IMR-90 (cell line): Measurements from ENCODE around the gene NTNG2. TPM values are rescaled to one million over a fixed set of nuclear protein-coding genes. Genes with fewer than 3 reads are reported as not detected.
A peak's percentile ranks its signal among the peaks of the same experiment; 100 is the strongest.

Source experiments
- ATAC-seq: fragments of 200-7000 bp; cut with Tn5 transposase; 2 replicates; pipeline ENCODE4 v1.9.1; 2020; ENCODE audit warnings: low read depth, mild to moderate bottlenecking, moderate library complexity
- BruUV-seq: library from RNA; stranded (reverse); fragments of 400-500 nt; replicated peaks from 2 replicates; lab custom pipeline; 2021; lab: Mats Ljungman, UMichigan
- CTCF ChIA-PET: fragments of 300-600 bp; formaldehyde crosslinking; extraction: SDS; loops from one replicate; lab custom pipeline; 2021; ENCODE audit warnings: antibody characterized with exemption; lab: Yijun Ruan, JAX
- POLR2A ChIA-PET: fragments of 300-600 bp; sonication (Branson Sonifier 250); formaldehyde crosslinking; loops from one replicate; lab custom pipeline; 2022; ENCODE audit warnings: antibody characterized with exemption; ENCODE audit not compliant: unreplicated experiment; lab: Charles Lee
- DNase-seq: peaks from one replicate; pipeline ENCODE4 v3.0.0; 2013
- H2AFZ ChIP-seq: replicated peaks from 2 replicates; pipeline ENCODE3; 2013; ENCODE audit warnings: low read length, mild to moderate bottlenecking; ENCODE audit not compliant: poor library complexity
- H2AK5ac ChIP-seq: 2 replicates; pipeline ENCODE4 v1.6.1; 2013; ENCODE audit warnings: low read depth, low read length, inconsistent platforms
- H2AK9ac ChIP-seq: replicated peaks from 2 replicates; pipeline ENCODE3; 2013; ENCODE audit warnings: mild to moderate bottlenecking, low read depth, low read length, moderate library complexity; ENCODE audit not compliant: poor library complexity
- H2BK120ac ChIP-seq: 2 replicates; pipeline ENCODE4 v1.6.1; 2013; ENCODE audit warnings: low read depth, low read length, inconsistent platforms
- H2BK15ac ChIP-seq: 3 replicates; pipeline ENCODE4 v1.6.1; 2013; ENCODE audit warnings: low read depth, low read length, inconsistent platforms
- H2BK20ac ChIP-seq: 2 replicates; pipeline ENCODE4 v1.6.1; 2013; ENCODE audit warnings: low read depth, mild to moderate bottlenecking, inconsistent platforms, low read length, moderate library complexity
- H2BK5ac ChIP-seq: 2 replicates; pipeline ENCODE4 v1.6.1; 2013; ENCODE audit warnings: mild to moderate bottlenecking, low read depth, low read length, inconsistent platforms; ENCODE audit not compliant: poor library complexity, severe bottlenecking
- H3K14ac ChIP-seq: replicated peaks from 2 replicates; pipeline ENCODE4 v1.6.1; 2013; ENCODE audit warnings: low read depth, low read length, inconsistent platforms
- H3K18ac ChIP-seq: 2 replicates; pipeline ENCODE4 v1.6.1; 2013; ENCODE audit warnings: low read depth, low read length, control low read depth
- H3K23ac ChIP-seq: 2 replicates; pipeline ENCODE4 v1.6.1; 2013; ENCODE audit warnings: low read depth, low read length, inconsistent platforms
- H3K27ac ChIP-seq: 2 replicates; pipeline ENCODE4 v1.5.1; 2013; ENCODE audit warnings: mild to moderate bottlenecking, control low read depth, low read length; ENCODE audit not compliant: insufficient read depth
- H3K27me3 ChIP-seq: 2 replicates; pipeline ENCODE4 v1.6.1; 2013; ENCODE audit warnings: low read length; ENCODE audit not compliant: control insufficient read depth, insufficient read depth
- H3K36me3 ChIP-seq: 2 replicates; pipeline ENCODE4 v1.6.1; 2013; ENCODE audit warnings: low read length, mixed read lengths; ENCODE audit not compliant: control insufficient read depth, insufficient read depth
- H3K4ac ChIP-seq: 2 replicates; pipeline ENCODE4 v1.6.1; 2013; ENCODE audit warnings: low read depth, low read length, inconsistent platforms
- H3K4me1 ChIP-seq: 2 replicates; pipeline ENCODE4 v1.6.1; 2013; ENCODE audit warnings: low read length, mixed read lengths; ENCODE audit not compliant: control insufficient read depth, insufficient read depth
- H3K4me2 ChIP-seq: 2 replicates; pipeline ENCODE4 v1.6.1; 2013; ENCODE audit warnings: low read depth, mild to moderate bottlenecking, control low read depth, low read length, moderate library complexity
- H3K4me3 ChIP-seq: 2 replicates; pipeline ENCODE4 v1.5.1; 2013; ENCODE audit warnings: low read depth, mild to moderate bottlenecking, control low read depth, low read length, moderate library complexity; ENCODE audit not compliant: insufficient read depth
- H3K56ac ChIP-seq: 2 replicates; pipeline ENCODE4 v1.6.1; 2013; ENCODE audit warnings: low read length, inconsistent platforms; ENCODE audit not compliant: insufficient read depth; ENCODE audit errors: extremely low read depth
- H3K79me1 ChIP-seq, 2 experiments: 2 replicates each; pipeline ENCODE4 v1.6.1; 2013; ENCODE audit warnings: low read length in 2 of 2, inconsistent platforms in 1 of 2, low read depth in 1 of 2
- H3K9ac ChIP-seq: 2 replicates; pipeline ENCODE4 v1.6.1; 2013; ENCODE audit warnings: low read depth, low read length, control low read depth
- H3K9me1 ChIP-seq: 2 replicates; pipeline ENCODE4 v1.6.1; 2013; ENCODE audit warnings: low read length, inconsistent platforms; ENCODE audit not compliant: insufficient read depth
- H3K9me3 ChIP-seq: 2 replicates; pipeline ENCODE4 v1.6.1; 2013; ENCODE audit warnings: low read length; ENCODE audit not compliant: control insufficient read depth, insufficient read depth
- H4K20me1 ChIP-seq: 2 replicates; pipeline ENCODE4 v1.6.1; 2013; ENCODE audit warnings: low read length, inconsistent platforms; ENCODE audit not compliant: insufficient read depth
- H4K5ac ChIP-seq: 2 replicates; pipeline ENCODE4 v1.6.1; 2013; ENCODE audit warnings: mild to moderate bottlenecking, low read depth, low read length, control low read depth
- H4K8ac ChIP-seq, 2 experiments: 2 replicates each; pipeline ENCODE4 v1.6.1; 2013; ENCODE audit warnings: low read depth in 2 of 2, low read length in 2 of 2, control low read depth in 1 of 2, inconsistent platforms in 1 of 2
- H4K91ac ChIP-seq: 2 replicates; pipeline ENCODE4 v1.6.1; 2013; ENCODE audit warnings: low read depth, low read length, inconsistent platforms; ENCODE audit not compliant: insufficient read depth
- CEBPB ChIP-seq: IDR thresholded peaks from 2 replicates; pipeline ENCODE4 v1.6.1; 2012; ENCODE audit warnings: low read depth, low read length, improper control_type of control experiment
- WGBS, 2 experiments: methylation state at CpG; one replicate each; pipeline versions ENCODE4 v1.1.5 to v1.1.7; 2013; ENCODE audit warnings: missing lambda C conversion rate in 2 of 2; ENCODE audit not compliant: insufficient read length in 1 of 2; ENCODE audit errors: extremely low coverage in 2 of 2; 5-methylcytosine and 5-hydroxymethylcytosine counted together
- dilution Hi-C: fragments of 300-500 bp; cut with HindIII; formaldehyde crosslinking; loops from one replicate; pipeline ENCODE4 v1.14.3; 2018; ENCODE audit warnings: low sequenced_read_pairs; ENCODE audit not compliant: unreplicated experiment
- in situ Hi-C: fragments of 300-500 bp; cut with MboI; formaldehyde crosslinking; loops from 3 replicates; pipeline ENCODE4 v1.14.3; 2019; ENCODE audit warnings: low sequenced_read_pairs, inconsistent platforms, mixed read lengths
- intact Hi-C: fragments of 100-400 bp; cut with micrococcal nuclease; formaldehyde crosslinking; loops from 2 replicates; pipeline ENCODE4 v1.10.0; 2022
- polyA plus RNA-seq, 3 experiments: library from polyadenylated mRNA; depleted of rRNA; stranded (reverse); fragments of >200 nt; gene quantifications; 2 replicates each; pipeline ENCODE4 v1.2.3, GENCODE V29; 2012; ENCODE audit warnings: low replicate concordance in 1 of 3
- total RNA-seq: library from RNA; depleted of rRNA; stranded (reverse); fragments of >200 nt; gene quantifications from 2 replicates; pipeline ENCODE4 v1.2.3, GENCODE V29; 2012

NTNG2 gene
- total and polyA plus RNA-seq, 2 of the 4 experiments (the other 2 are of a cell fraction) = 0.54 to 0.84 TPM

DNA sequence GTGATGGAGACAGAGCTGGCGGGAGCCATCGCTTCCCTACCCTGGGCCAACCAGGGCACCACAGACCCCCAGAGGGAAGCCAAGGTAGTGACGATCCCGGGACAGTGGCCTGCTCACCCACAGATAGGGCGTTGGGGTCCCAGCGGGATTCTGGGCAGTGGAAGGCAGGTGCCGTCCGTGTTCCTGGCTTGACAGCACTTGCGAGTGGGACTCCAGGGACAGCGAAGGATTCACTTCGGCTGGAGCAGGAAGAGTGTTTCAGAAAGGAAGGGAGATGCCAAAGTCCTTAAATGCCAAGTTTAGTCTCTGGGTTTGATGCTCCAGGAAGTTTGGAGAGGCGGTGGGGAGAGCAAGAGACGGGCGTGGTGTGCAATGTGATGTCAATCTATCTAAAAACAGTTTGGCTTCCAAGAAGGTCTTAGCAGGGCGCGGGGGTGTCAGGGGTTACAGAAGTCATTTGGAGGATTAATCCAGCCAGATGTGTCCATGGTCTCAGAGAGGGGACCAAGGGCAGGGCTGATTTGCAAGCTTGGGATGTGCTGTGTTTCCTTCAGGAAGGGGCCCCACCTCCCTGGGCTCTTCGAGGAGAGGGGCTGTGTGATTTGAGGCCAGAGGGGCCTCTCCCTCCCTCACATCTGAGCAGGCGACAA, 74.9 kb downstream of the NTNG2 start:
- Histone ChIP-seq H3K27me3 (peaks cover 58% of the 10 kb centered on the region), H2BK5ac (no peak overlapping the region), H2AK5ac (no peak overlapping the region), H4K8ac (no peak overlapping the region), H3K9me3 (no peaks in the 10 kb centered on the region), H3K4me2 (no peak overlapping the region), H3K4me3 (no peak overlapping the region), H3K4ac (no peak overlapping the region), H2BK15ac (no peak overlapping the region), H4K91ac (no peak overlapping the region), H2BK120ac (no peak overlapping the region), H3K36me3 (no peaks in the 10 kb centered on the region), H3K14ac (no peak overlapping the region), H3K27ac (no peak overlapping the region), H3K18ac (no peak overlapping the region), H4K20me1 (peaks cover 3% of the 10 kb centered on the region), H2BK20ac (no peak overlapping the region), H2AFZ (no peak overlapping the region), H2AK9ac (peak overlapping the region; percentile 36), H3K9me1 (no peaks in the 10 kb centered on the region), H3K56ac (no peak overlapping the region), H3K23ac (no peak overlapping the region), H4K5ac (no peak overlapping the region), H3K4me1 (peaks cover 3% of the 10 kb centered on the region; the same call in 1 of the 2 replicates), H3K79me1 (no peaks in the 10 kb centered on the region), H3K9ac (no peak overlapping the region)
- in situ Hi-C loops = no loop called here
- TF ChIP-seq CEBPB = no peak
- POLR2A ChIA-PET = no interaction called here
- WGBS, 2 experiments = 40% methylated on average over 5 of the region's 18 CpGs; no CpG with 5 or more reads in 1 of the 2 experiments
- no peak for ATAC-seq
- intact Hi-C loops = loop anchor here (1.0 kb wide), 2 partner anchors 67 to 474 kb away; no protein-coding TSS in a partner anchor
- DNase-seq = no peak
- CTCF ChIA-PET = interaction anchor here (0.6 to 1.2 kb wide), 12 partner anchors 10 to 778 kb away, joined by 3 to 11 read pairs (median 4); partner anchors contain the start of gene NTNG2
- BruUV-seq = no TSS peak
- dilution Hi-C loops = no loop called here
